ENCODE data around the gene CYP2S1.

Gene CYP2S1

GRCh38 chr19:41217741-41218140, 24.7 kb downstream of the CYP2S1 start:
- no peak overlapping the region for H3K27ac Mint-ChIP-seq
- H3K27me3 Mint-ChIP-seq = peaks cover 49% of the 10 kb centered on the region
- no peaks in the 10 kb centered on the region for H3K9me3 Mint-ChIP-seq
- H3K4me3 Mint-ChIP-seq = no peak overlapping the region
- no peaks in the 10 kb centered on the region for H3K36me3 Mint-ChIP-seq (ENCODE audit: low read depth)
- peaks cover 3% of the 10 kb centered on the region for H3K4me1 Mint-ChIP-seq (ENCODE audit: low read depth)
- no peak for DNase-seq

DNA sequence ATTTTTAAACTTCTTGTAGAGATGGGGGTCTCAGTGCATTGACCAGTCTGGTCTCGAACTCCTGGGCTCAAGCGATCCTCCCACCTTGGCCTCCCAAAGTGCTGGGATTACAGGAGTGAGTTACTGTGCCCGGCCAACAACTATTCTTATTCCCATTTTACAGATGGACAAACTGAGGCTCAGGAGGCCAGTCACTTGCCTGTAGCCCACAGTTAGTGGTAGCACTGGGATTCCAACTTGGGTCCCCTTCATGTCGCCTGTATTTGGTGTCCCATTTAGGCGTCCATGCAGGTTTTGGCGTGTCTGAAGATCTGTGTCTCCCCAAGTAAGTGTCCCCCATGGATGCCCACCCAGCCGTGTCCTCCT, 25.2 kb downstream of the CYP2S1 start:
- no peak for DNase-seq
- H3K4me3 Mint-ChIP-seq = no peak overlapping the region
- H3K4me1 Mint-ChIP-seq (ENCODE audit: low read depth) = peaks cover 3% of the 10 kb centered on the region
- no peak overlapping the region for H3K27ac Mint-ChIP-seq
- peaks cover 49% of the 10 kb centered on the region for H3K27me3 Mint-ChIP-seq
- no peaks in the 10 kb centered on the region for H3K9me3 Mint-ChIP-seq
- no peaks in the 10 kb centered on the region for H3K36me3 Mint-ChIP-seq (ENCODE audit: low read depth)

GRCh38 chr19:41218615-41219507, 25.8 kb downstream of the CYP2S1 start, which contains the start of gene AXL:
Gene AXL, plus strand, starts transcription at chr19:41219223. Its CDS starts 170 bp downstream, at chr19:41219393.
- H3K27ac Mint-ChIP-seq = no peak within 1 kb of the TSS

GRCh38 chr19:41219924-41220567, 27.0 kb downstream of the CYP2S1 start:
- H3K36me3 Mint-ChIP-seq (ENCODE audit: low read depth) = no peaks in the 10 kb centered on the region
- H3K27ac Mint-ChIP-seq = no peak overlapping the region
- no peak for DNase-seq
- H3K27me3 Mint-ChIP-seq = peaks cover 52% of the 10 kb centered on the region
- peaks cover 11% of the 10 kb centered on the region for H3K4me1 Mint-ChIP-seq (ENCODE audit: low read depth)
- H3K4me3 Mint-ChIP-seq = no peak overlapping the region
- H3K9me3 Mint-ChIP-seq = no peaks in the 10 kb centered on the region

More at GRCh38 chr19:41218615-41219507, 25.8 kb downstream of the CYP2S1 start, which contains the start of gene AXL:
- no peak for DNase-seq
- Mint-ChIP-seq H3K9me3 (no peaks in the 10 kb centered on the region), H3K4me3 (no peak within 1 kb of the TSS), H3K36me3 (ENCODE audit: low read depth) (no peaks in the 10 kb centered on the region), H3K27me3 (peaks cover 49% of the 10 kb centered on the region), H3K4me1 (ENCODE audit: low read depth) (peaks cover 5% of the 10 kb centered on the region)

DNA sequence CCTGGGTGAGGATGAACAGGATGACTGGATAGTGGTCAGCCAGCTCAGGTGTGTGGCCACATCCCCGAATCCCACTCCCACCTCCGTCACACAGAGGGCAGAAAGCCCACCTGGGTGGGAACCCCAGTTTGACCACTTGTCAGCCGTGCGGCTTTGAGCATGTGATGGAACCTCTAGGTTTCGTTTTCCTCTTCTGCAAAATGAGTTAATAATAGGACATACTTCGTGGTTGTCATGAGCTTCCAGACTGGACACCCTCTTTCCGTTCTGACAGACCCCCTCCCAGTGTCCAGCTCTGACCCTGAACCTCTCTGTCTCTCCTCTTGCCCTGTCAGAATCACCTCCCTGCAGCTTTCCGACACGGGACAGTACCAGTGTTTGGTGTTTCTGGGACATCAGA, 27.8 kb downstream of the CYP2S1 start:
- Mint-ChIP-seq H3K36me3 (ENCODE audit: low read depth) (no peaks in the 10 kb centered on the region), H3K4me1 (ENCODE audit: low read depth) (peaks cover 18% of the 10 kb centered on the region), H3K9me3 (no peaks in the 10 kb centered on the region), H3K27ac (no peak overlapping the region), H3K4me3 (no peak overlapping the region), H3K27me3 (peaks cover 58% of the 10 kb centered on the region)
- no peak for DNase-seq

DNA sequence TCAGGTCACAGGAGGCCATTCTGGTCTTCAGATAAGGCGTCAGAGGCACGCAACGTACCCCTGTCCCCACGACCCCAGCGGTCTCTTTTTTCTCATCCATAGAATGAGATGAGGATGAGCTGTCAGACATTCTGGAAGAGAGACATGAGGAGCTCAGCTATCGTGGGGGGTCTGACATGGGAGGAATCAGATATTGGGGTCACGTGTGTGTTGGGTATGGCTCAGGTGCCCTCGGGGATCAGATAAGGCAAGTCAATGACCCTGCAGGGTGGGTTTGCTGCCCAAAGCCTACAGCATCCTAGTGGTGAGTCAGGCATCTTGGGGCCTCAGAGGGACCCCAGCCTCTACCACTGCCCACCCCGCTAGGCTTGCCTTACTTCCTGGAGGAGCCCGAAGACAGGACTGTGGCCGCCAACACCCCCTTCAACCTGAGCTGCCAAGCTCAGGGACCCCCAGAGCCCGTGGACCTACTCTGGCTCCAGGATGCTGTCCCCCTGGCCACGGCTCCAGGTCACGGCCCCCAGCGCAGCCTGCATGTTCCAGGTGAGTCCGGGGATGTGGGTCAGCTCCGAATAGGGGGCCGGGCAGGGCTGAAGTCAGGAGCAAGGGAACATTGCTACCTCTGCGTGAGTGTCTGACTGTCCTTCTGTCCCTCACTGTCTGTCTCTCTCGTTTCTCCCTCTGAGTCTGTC, 28.6 kb downstream of the CYP2S1 start:
- peaks cover 22% of the 10 kb centered on the region for H3K4me1 Mint-ChIP-seq (ENCODE audit: low read depth)
- peaks cover 57% of the 10 kb centered on the region for H3K27me3 Mint-ChIP-seq
- H3K27ac Mint-ChIP-seq = no peak overlapping the region
- H3K4me3 Mint-ChIP-seq = no peak overlapping the region
- H3K36me3 Mint-ChIP-seq (ENCODE audit: low read depth) = no peaks in the 10 kb centered on the region
- H3K9me3 Mint-ChIP-seq = no peaks in the 10 kb centered on the region
- DNase-seq = no peak

GRCh38 chr19:41222240-41222639, 29.2 kb downstream of the CYP2S1 start:
- peaks cover 51% of the 10 kb centered on the region for H3K27me3 Mint-ChIP-seq
- peaks cover 28% of the 10 kb centered on the region for H3K4me1 Mint-ChIP-seq (ENCODE audit: low read depth)
- DNase-seq = no peak
- H3K4me3 Mint-ChIP-seq = no peak overlapping the region
- H3K36me3 Mint-ChIP-seq (ENCODE audit: low read depth) = no peaks in the 10 kb centered on the region
- no peak overlapping the region for H3K27ac Mint-ChIP-seq
- H3K9me3 Mint-ChIP-seq = no peaks in the 10 kb centered on the region

DNA sequence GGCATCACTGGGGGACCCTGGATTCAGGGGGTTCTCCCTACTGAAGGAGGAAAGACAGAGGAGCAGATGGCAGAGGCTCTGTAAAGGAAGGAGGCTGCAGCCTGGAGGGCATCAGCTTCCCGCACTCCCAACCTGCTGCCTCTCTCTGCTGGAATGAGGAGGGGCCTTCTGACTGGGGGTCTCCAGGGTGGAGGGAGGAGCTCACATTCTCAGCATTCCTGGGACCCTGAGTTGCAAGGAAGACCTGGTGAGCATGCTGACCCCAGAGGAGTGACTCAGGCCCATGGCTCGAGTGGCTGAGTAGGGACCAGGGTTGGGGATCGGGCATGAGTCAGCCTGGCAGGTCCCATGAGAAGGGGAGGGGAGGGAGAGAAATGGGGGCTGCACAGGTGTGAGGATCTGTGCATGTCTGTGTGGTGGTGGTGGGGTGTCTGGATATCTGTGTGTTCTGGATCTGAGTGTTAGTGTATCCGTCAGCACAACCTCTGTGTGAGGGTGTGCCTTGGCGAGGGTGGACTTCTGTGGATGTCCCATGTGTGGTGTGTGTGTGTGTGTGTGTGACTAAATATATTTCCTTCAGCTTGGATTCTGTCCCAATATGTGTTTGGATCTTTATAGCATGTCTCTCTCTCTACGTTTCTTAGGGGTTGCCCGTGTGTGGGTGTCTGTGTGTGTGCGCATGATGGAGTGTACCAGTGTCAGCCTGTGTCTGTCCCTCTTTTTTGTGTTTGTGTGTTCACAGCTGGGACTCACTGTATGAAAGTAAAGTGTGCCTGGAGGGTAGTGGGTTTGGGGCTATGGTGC, 30.6 kb downstream of the CYP2S1 start:
- no peaks in the 10 kb centered on the region for H3K9me3 Mint-ChIP-seq
- no peak overlapping the region for H3K27ac Mint-ChIP-seq
- peaks cover 31% of the 10 kb centered on the region for H3K4me1 Mint-ChIP-seq (ENCODE audit: low read depth)
- no peak overlapping the region for H3K4me3 Mint-ChIP-seq
- DNase-seq = no peak
- H3K36me3 Mint-ChIP-seq (ENCODE audit: low read depth) = no peaks in the 10 kb centered on the region
- peaks cover 47% of the 10 kb centered on the region for H3K27me3 Mint-ChIP-seq

GRCh38 chr19:41224632-41225031, 31.6 kb downstream of the CYP2S1 start:
- no peak for DNase-seq
- H3K9me3 Mint-ChIP-seq = no peaks in the 10 kb centered on the region
- no peak overlapping the region for H3K4me3 Mint-ChIP-seq
- H3K27me3 Mint-ChIP-seq = peaks cover 40% of the 10 kb centered on the region
- no peaks in the 10 kb centered on the region for H3K36me3 Mint-ChIP-seq (ENCODE audit: low read depth)
- H3K27ac Mint-ChIP-seq = no peak overlapping the region
- H3K4me1 Mint-ChIP-seq (ENCODE audit: low read depth) = peaks cover 31% of the 10 kb centered on the region

DNA sequence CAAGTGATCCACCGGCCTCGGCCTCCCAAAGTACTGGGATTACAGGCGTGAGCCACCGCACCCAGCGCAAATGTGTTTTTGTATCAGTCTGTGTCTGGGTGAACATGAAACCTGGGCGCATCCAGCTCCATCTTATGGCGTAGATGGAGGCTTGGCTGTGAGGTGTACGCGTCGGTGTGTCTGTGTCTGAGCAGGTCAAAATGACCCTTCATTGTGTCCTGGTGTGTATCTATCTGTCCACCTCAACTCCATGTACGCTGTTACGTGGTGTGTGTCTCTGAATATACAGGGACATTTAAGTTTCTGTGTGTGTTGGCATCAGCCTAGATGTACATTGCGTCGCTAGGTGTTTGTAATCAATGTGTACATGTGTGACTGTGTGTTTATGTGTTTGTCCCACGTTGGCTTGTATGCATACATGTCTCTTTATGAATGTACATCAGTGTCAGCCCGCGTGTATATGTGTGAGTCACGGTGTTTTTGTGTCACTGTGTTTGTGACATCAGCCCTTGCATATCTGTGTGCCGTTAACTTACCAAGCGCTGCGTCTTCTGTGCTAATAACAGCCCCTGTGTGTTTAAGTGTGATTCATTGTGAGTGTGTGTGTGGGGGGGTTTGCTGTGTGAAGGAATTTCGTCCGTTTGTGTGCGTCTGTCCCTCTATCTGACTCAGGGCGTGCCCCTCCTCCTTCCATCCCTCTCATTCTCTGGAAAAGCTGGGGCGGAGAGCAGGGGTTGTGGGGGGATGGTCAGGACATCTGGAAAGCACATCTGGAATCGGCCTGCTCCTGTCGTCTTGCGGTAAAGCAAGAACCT, 32.4 kb downstream of the CYP2S1 start:
- no peak for DNase-seq
- no peaks in the 10 kb centered on the region for H3K9me3 Mint-ChIP-seq

DNA sequence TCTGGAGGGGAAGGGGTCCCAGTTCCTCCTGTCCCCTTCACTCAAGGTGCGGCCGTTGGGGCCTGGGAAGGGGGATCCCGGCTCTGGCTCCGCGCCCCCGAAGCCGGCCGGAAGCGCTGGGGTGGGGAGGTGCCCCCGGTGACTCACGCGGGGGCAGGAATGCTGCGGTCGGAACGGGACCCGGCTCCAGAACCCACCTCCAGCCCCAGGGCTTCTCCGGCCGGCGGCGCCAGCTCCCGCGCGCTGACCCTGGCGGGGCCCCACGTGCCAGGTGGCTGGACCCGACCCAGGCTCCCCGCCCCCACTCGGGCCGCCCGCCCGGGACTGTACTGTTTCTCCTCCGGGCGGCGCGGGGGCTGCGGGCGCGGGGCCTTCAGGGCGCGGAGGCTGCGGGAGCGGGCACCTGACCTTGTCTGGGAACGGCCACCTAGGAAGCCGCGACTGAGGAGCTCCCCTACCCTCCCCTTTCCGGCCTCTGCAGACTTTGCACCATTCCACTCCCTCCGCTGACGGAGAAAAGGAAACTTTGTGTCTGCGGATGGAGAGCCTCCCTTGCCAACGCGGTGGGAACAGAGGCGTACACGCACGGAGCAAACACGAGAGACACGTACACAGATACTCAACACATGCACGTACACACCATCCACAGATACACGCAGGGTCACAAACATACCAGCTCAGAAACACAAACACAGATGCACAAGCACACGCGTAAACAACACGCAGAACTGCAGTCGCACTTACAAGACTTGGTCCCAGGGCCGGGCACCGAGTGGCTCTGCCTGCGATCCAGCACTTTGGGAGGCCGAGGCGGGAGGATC, 33.2 kb downstream of the CYP2S1 start:
- Mint-ChIP-seq H3K4me1 (ENCODE audit: low read depth) (peaks cover 28% of the 10 kb centered on the region), H3K36me3 (ENCODE audit: low read depth) (no peaks in the 10 kb centered on the region), H3K4me3 (peak overlapping the region; percentile 75), H3K9me3 (no peaks in the 10 kb centered on the region), H3K27me3 (peaks cover 27% of the 10 kb centered on the region), H3K27ac (peak overlapping the region; percentile 92)
- DNase-seq = peak; percentile 62

More for the DNA sequence above, 32.4 kb downstream of the CYP2S1 start:
- Mint-ChIP-seq H3K27ac (peak overlapping the region; percentile 92), H3K4me1 (ENCODE audit: low read depth) (peaks cover 28% of the 10 kb centered on the region), H3K4me3 (peak overlapping the region; percentile 74), H3K36me3 (ENCODE audit: low read depth) (no peaks in the 10 kb centered on the region), H3K27me3 (peaks cover 32% of the 10 kb centered on the region)

DNA sequence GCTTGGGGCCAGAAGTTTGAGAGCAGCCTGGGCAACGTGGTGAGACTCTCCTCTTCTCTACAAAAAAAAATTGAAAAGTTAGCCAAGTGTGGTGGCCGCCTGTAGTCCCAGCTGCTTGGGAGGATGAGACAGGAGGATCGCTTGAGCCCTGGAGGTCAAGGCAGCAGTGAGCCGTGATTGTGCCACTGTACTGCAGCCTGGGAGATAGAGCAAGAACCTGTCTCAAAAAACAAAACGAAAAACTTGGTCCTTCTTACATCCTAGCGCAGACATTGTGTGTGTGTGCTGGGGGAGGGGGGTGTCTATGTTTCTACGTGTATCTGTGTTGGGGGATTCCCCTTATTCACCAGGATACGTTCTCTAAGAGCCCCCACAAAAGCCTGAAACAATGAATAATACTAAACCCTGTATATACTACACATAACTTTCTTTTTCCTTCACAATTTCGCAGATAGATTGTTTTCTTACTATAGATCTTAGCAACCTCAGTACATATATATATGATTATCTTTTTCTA, 33.9 kb downstream of the CYP2S1 start:
- Mint-ChIP-seq H3K4me3 (peak overlapping the region; percentile 75), H3K4me1 (ENCODE audit: low read depth) (peaks cover 28% of the 10 kb centered on the region)

More for the DNA sequence above, 33.9 kb downstream of the CYP2S1 start:
- no peaks in the 10 kb centered on the region for H3K9me3 Mint-ChIP-seq
- peaks cover 26% of the 10 kb centered on the region for H3K27me3 Mint-ChIP-seq
- no peaks in the 10 kb centered on the region for H3K36me3 Mint-ChIP-seq (ENCODE audit: low read depth)
- DNase-seq = no peak
- peak overlapping the region; percentile 86 for H3K27ac Mint-ChIP-seq

Measured in activated T-cell treated with anti-CD3 and anti-CD28 coated beads, Interleukin-2, amount 50 U/mL, for 24 hours (primary cell).